Measurements from ENCODE around the gene NINJ2.

DNA sequence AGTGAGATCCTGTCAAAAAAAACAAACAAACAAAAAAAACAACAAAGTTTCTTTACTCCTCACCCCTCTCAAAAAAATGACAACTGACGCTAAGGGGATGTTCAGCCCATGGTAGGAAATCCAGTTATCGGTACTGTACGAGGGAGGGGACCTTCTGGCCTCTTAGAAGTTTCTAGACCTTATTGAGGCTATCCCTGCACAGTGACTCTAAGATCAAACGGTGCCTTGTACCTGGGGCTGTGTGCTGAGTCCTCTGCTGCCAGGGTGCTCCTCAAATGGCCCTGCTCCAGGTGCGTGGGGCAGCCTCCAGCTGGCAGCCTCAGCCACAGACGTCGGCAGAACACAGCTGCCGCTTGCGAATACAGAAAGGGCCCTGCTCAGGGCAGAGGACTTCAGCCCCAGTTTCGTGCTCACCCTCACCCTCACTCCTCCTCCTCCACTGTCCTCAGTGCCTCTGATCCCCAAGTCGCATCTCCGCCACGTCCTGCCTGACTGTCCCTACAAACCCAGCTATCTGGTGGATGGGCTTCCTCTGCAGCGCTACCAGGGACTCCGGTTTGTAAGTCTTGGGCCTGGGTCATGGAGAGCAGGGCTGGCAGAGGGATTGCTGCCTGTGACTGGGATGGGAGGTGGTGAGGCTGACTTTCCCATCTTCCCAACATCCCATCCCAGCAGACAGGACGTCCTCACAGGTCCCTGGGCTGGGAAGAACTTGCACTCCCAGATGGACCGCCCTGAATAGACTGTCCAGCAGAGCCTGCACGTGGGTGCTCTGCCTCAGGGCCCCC is 112.6 kb downstream of the NINJ2 start:
- TF ChIP-seq, protein P1, sequence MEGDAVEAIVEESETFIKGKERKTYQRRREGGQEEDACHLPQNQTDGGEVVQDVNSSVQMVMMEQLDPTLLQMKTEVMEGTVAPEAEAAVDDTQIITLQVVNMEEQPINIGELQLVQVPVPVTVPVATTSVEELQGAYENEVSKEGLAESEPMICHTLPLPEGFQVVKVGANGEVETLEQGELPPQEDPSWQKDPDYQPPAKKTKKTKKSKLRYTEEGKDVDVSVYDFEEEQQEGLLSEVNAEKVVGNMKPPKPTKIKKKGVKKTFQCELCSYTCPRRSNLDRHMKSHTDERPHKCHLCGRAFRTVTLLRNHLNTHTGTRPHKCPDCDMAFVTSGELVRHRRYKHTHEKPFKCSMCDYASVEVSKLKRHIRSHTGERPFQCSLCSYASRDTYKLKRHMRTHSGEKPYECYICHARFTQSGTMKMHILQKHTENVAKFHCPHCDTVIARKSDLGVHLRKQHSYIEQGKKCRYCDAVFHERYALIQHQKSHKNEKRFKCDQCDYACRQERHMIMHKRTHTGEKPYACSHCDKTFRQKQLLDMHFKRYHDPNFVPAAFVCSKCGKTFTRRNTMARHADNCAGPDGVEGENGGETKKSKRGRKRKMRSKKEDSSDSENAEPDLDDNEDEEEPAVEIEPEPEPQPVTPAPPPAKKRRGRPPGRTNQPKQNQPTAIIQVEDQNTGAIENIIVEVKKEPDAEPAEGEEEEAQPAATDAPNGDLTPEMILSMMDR (IDR thresholded peaks at IDR 0.05): no peak
- no peak for TF ChIP-seq POLR2A (IDR thresholded peaks at IDR 0.05)
